OCI-LY7 (cell line): ENCODE data around the gene FAM3B.

ENCODE experiments used
- EZH2phosphoT487 ChIP-seq: fragments of 200-600 bp; sonication (generic); IDR thresholded peaks from 2 replicates; pipeline ENCODE4 v1.6.1; 2018; ENCODE audit warnings: low read depth, borderline replicate concordance, mild to moderate bottlenecking, mixed run types, antibody characterized with exemption, low read length, moderate library complexity, mixed read lengths
- TF ChIP-seq, protein P1 (sequence below): fragments of 200-600 bp; sonication (generic); conservative IDR thresholded peaks from 2 replicates; pipeline ENCODE4 v1.5.1; 2014; ENCODE audit warnings: mild to moderate bottlenecking, antibody characterized with exemption, low read length, moderate library complexity, mixed read lengths

DNA sequence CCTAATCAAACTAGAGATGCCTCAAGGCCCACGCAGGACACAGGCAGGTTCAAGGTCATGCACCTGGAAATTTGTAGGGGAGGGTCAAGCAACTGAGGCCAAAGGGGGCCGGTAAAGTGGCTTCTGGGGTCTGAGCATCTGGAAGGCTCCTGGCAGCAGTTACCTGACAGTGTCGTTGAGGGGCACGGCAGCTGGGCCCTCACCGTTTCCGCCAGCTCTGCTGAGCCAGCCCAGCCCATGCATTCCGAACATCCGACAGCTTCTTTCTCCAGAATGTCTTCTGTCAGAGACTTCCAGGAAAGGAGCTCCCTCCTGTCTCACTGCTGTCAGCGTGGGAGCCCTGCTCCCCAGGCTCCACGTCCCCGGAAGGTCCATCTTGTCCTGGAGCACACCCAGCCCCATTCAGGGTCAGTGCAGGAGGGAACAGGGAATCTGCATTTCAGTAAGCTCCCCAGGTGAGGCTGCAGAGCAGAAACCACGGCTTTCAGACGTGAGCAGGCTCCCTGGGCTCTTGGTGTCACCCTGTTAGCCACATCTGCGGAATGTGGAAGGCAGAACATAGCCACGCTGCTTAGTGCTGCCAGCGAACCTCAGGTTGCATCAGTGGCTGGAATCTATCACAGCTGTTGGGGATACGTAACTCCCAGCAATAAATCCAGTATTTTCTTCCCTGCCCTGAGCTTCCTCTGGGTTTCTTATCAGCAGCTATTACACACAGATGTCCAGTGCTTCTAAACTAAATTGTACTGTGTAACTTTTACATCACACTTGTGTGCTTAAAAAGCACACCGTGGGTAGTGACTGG, 36.3 kb upstream of the FAM3B start:
- TF ChIP-seq, protein P1, sequence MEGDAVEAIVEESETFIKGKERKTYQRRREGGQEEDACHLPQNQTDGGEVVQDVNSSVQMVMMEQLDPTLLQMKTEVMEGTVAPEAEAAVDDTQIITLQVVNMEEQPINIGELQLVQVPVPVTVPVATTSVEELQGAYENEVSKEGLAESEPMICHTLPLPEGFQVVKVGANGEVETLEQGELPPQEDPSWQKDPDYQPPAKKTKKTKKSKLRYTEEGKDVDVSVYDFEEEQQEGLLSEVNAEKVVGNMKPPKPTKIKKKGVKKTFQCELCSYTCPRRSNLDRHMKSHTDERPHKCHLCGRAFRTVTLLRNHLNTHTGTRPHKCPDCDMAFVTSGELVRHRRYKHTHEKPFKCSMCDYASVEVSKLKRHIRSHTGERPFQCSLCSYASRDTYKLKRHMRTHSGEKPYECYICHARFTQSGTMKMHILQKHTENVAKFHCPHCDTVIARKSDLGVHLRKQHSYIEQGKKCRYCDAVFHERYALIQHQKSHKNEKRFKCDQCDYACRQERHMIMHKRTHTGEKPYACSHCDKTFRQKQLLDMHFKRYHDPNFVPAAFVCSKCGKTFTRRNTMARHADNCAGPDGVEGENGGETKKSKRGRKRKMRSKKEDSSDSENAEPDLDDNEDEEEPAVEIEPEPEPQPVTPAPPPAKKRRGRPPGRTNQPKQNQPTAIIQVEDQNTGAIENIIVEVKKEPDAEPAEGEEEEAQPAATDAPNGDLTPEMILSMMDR = no peak
- no peak for TF ChIP-seq EZH2phosphoT487
